ENCODE measurements around the gene LCNL1. TPM values are rescaled to one million over a fixed set of nuclear protein-coding genes. Genes with fewer than 3 reads are reported as not detected.

The LCNL1 gene
- total and polyA plus RNA-seq, 2 donors (not counting 1 experiment from before 2014, with no cell fraction given) = not detected

- POLR2A ChIA-PET = no interaction called here
- no peaks in the 10 kb centered on the region for H3K9me3 Mint-ChIP-seq (ENCODE audit: insufficient read depth)
- peaks cover 8% of the 10 kb centered on the region for H3K4me1 Mint-ChIP-seq
- no peaks in the 10 kb centered on the region for H3K27me3 Mint-ChIP-seq
- H3K4me2 ChIP-seq (replicated peaks; ENCODE audit: low read depth, low read length, poor library complexity, severe bottlenecking) = no peak within 1 kb of the TSS
- ATAC-seq (ENCODE audit: low read depth) (no peak), DNase-seq (no peak)
- H3K79me2 ChIP-seq (ENCODE audit: control insufficient read depth, insufficient read depth, low read length) = no peaks in the 10 kb centered on the region
- H2AFZ ChIP-seq (ENCODE audit: insufficient read depth, low read depth, low read length, poor library complexity, severe bottlenecking) = no peak within 1 kb of the TSS
- H3K4me3 ChIP-seq (ENCODE audit: control extremely low read depth in 1 of 5, extremely low read depth in 1 of 5, insufficient read depth in 1 of 5, low read depth in 2 of 5, low read length in 4 of 5) = no peak within 1 kb of the TSS
- H3K27me3 ChIP-seq (replicated peaks in 1 of 4; ENCODE audit: control extremely low read depth in 1 of 4, control insufficient read depth in 3 of 4, insufficient read depth in 4 of 4, low read length in 3 of 4) = peaks cover 0 to 2% (median 0%) of the 10 kb centered on the region in 4 experiments
- intact Hi-C loops (cut with micrococcal nuclease) = no loop called here
- no peaks in the 10 kb centered on the region for H4K20me1 ChIP-seq (ENCODE audit: control insufficient read depth, insufficient read depth, low read length, poor library complexity, severe bottlenecking)
- H3K27ac ChIP-seq (ENCODE audit: low read length in 2 of 2) = no peak within 1 kb of the TSS
- no peaks in the 10 kb centered on the region for H3K9me3 ChIP-seq (ENCODE audit: control extremely low read depth in 1 of 3, control insufficient read depth in 2 of 3, insufficient read depth in 1 of 3, low read length in 2 of 3)
- H3K27ac Mint-ChIP-seq = peak within 1 kb of the TSS; percentile 59
- H3K36me3 ChIP-seq (replicated peaks in 1 of 2; ENCODE audit: control extremely low read depth in 1 of 2, control insufficient read depth in 1 of 2, extremely low read depth in 1 of 2, insufficient read depth in 2 of 2, low read length in 1 of 2) = no peaks in the 10 kb centered on the region
- WGBS (ENCODE audit: insufficient coverage) = 93% methylated on average over 12 of the region's 14 CpGs
- TF ChIP-seq EZH2 (IDR thresholded peaks at IDR 0.05; ENCODE audit: borderline replicate concordance, insufficient read depth, low read depth, low read length, poor library complexity, severe bottlenecking) = no peak
- no peak for TF ChIP-seq CTCF (IDR thresholded peaks at IDR 0.05)
- H3K4me1 ChIP-seq (ENCODE audit: control insufficient read depth in 2 of 2, insufficient read depth in 2 of 2, low read length in 2 of 2) = peaks cover 10 to 11% of the 10 kb centered on the region in 2 donors
- CTCF ChIA-PET = interaction anchor here (0.5 to 1.0 kb wide), 2 partner anchors 83 to 95 kb away, joined by 5 read pairs; no protein-coding TSS in a partner anchor
- H3K4me3 Mint-ChIP-seq = no peak within 1 kb of the TSS
- H3K9ac ChIP-seq (ENCODE audit: low read length) = no peak within 1 kb of the TSS
Observed at GRCh38 chr9:136951541-136952320, 31.1 kb upstream of the LCNL1 start, which contains the start of gene LCN12. TSS of gene LCN12 (plus strand) at chr9:136952273. CDS start at chr9:136952328, 55 bp downstream.

- H2AFZ ChIP-seq (ENCODE audit: insufficient read depth, low read depth, low read length, poor library complexity, severe bottlenecking) = no peak overlapping the region
- Mint-ChIP-seq H3K4me3 (no peak overlapping the region), H3K27ac (no peak overlapping the region), H3K27me3 (no peaks in the 10 kb centered on the region), H3K9me3 (ENCODE audit: insufficient read depth) (no peaks in the 10 kb centered on the region), H3K4me1 (peaks cover 7% of the 10 kb centered on the region)
- no peaks in the 10 kb centered on the region for H4K20me1 ChIP-seq (ENCODE audit: control insufficient read depth, insufficient read depth, low read length, poor library complexity, severe bottlenecking)
- POLR2A ChIA-PET = no interaction called here
- no peaks in the 10 kb centered on the region for H3K36me3 ChIP-seq (replicated peaks in 1 of 2; ENCODE audit: control extremely low read depth in 1 of 2, control insufficient read depth in 1 of 2, extremely low read depth in 1 of 2, insufficient read depth in 2 of 2, low read length in 1 of 2)
- no peak overlapping the region for H3K27ac ChIP-seq (ENCODE audit: low read length in 2 of 2)
- CTCF ChIA-PET = no interaction called here
- H3K9me3 ChIP-seq (ENCODE audit: control extremely low read depth in 1 of 3, control insufficient read depth in 2 of 3, insufficient read depth in 1 of 3, low read length in 2 of 3) = no peaks in the 10 kb centered on the region
- intact Hi-C loops (cut with micrococcal nuclease) = no loop called here
- DNase-seq (no peak), ATAC-seq (ENCODE audit: low read depth) (no peak)
- TF ChIP-seq CTCF (IDR thresholded peaks at IDR 0.05) = no peak
- no peak for TF ChIP-seq EZH2 (IDR thresholded peaks at IDR 0.05; ENCODE audit: borderline replicate concordance, insufficient read depth, low read depth, low read length, poor library complexity, severe bottlenecking)
- H3K4me2 ChIP-seq (replicated peaks; ENCODE audit: low read depth, low read length, poor library complexity, severe bottlenecking) = no peak overlapping the region
- H3K4me3 ChIP-seq (ENCODE audit: control extremely low read depth in 1 of 5, extremely low read depth in 1 of 5, insufficient read depth in 1 of 5, low read depth in 2 of 5, low read length in 4 of 5) = no peak overlapping the region
- no peak overlapping the region for H3K9ac ChIP-seq (ENCODE audit: low read length)
- WGBS (ENCODE audit: insufficient coverage) = 94% methylated on average over 15 of the region's 15 CpGs
- H3K27me3 ChIP-seq (replicated peaks in 1 of 4; ENCODE audit: control extremely low read depth in 1 of 4, control insufficient read depth in 3 of 4, insufficient read depth in 4 of 4, low read length in 3 of 4) = peaks cover 0 to 2% (median 0%) of the 10 kb centered on the region in 4 experiments
- H3K79me2 ChIP-seq (ENCODE audit: control insufficient read depth, insufficient read depth, low read length) = no peaks in the 10 kb centered on the region
- H3K4me1 ChIP-seq (ENCODE audit: control insufficient read depth in 2 of 2, insufficient read depth in 2 of 2, low read length in 2 of 2) = peaks cover 10 to 11% of the 10 kb centered on the region in 2 donors
Observed at GRCh38 chr9:136952321-136952850, 30.4 kb upstream of the LCNL1 start.
